Endothelial cell of umbilical vein (primary cell): ENCODE results near the gene PLCXD3. TPM values are rescaled to one million over a fixed set of nuclear protein-coding genes. Genes with fewer than 3 reads are reported as not detected.

Experiments
- BruUV-seq: library from RNA; stranded (reverse); fragments of 400-500 nt; replicated peaks from 2 replicates; lab custom pipeline; 2021; lab: Mats Ljungman, UMichigan
- CTCF ChIA-PET: fragments of 300-600, 350-600 bp; sonication (Branson Sonifier 250); formaldehyde crosslinking; loops from one replicate; lab custom pipeline; 2021; ENCODE audit warnings: antibody characterized with exemption, inconsistent platforms; lab: Charles Lee
- POLR2A ChIA-PET: fragments of 300-600, 350-600 bp; sonication (Branson Sonifier 250); formaldehyde crosslinking; loops from one replicate; lab custom pipeline; 2021; ENCODE audit warnings: antibody characterized with exemption, inconsistent platforms; lab: Charles Lee
- DNase-seq: peaks from one replicate; pipeline ENCODE4 v3.0.0-alpha.2; 2011; ENCODE audit warnings: low read depth, low spot score
- FAIRE-seq: peaks from 2 replicates; lab custom pipeline; 2011; peaks lifted over from hg19 to GRCh38; lab: Jason Lieb, UNC
- H2AFZ ChIP-seq: 2 replicates; pipeline ENCODE4 v1.6.0; 2012; ENCODE audit warnings: low read depth, low read length, control low read depth, inconsistent platforms
- H3K27ac ChIP-seq: 2 replicates; pipeline ENCODE4 v1.5.1; 2011; ENCODE audit warnings: low read depth, mild to moderate bottlenecking, control low read depth, low read length, moderate library complexity; ENCODE audit not compliant: insufficient read depth
- H3K27me3 ChIP-seq, 2 experiments: 2 replicates each; pipeline versions ENCODE4 v1.6.0 to v1.6.1; 2011; ENCODE audit warnings: low read length in 2 of 2, mixed read lengths in 1 of 2; ENCODE audit not compliant: control insufficient read depth in 2 of 2, insufficient read depth in 2 of 2
- H3K36me3 ChIP-seq, 2 experiments: 2 replicates in 1 of 2; 3 replicates in 1 of 2; pipeline ENCODE4 v1.5.1; 2011; ENCODE audit warnings: low read length in 2 of 2, mild to moderate bottlenecking in 1 of 2, moderate library complexity in 1 of 2; ENCODE audit not compliant: control insufficient read depth in 2 of 2, insufficient read depth in 2 of 2; ENCODE audit errors: extremely low read depth in 1 of 2
- H3K4me1 ChIP-seq: 3 replicates; pipeline ENCODE4 v1.5.1; 2011; ENCODE audit warnings: mild to moderate bottlenecking, low read length; ENCODE audit not compliant: control insufficient read depth, insufficient read depth; ENCODE audit errors: extremely low read depth
- H3K4me2 ChIP-seq: 2 replicates; pipeline ENCODE4 v1.6.1; 2011; ENCODE audit warnings: low read length, control low read depth, mixed read lengths; ENCODE audit not compliant: insufficient read depth
- H3K4me3 ChIP-seq, 3 experiments: fragments of 200-600 bp in 1 of 3; sonication (generic), shearing (Covaris generic) in 1 of 3; replicated peaks in 1 of 3; 2 replicates each; pipeline ENCODE4 v1.5.1; 2011 to 2016; ENCODE audit warnings: control low read depth in 3 of 3, low read length in 3 of 3, mild to moderate bottlenecking in 2 of 3, inconsistent platforms in 1 of 3, low read depth in 1 of 3, moderate library complexity in 1 of 3; ENCODE audit not compliant: insufficient read depth in 1 of 3
- H3K79me2 ChIP-seq: 2 replicates; pipeline ENCODE4 v1.6.0; 2012; ENCODE audit warnings: low read length, inconsistent platforms; ENCODE audit not compliant: control insufficient read depth, insufficient read depth
- H3K9ac ChIP-seq: replicated peaks from 2 replicates; pipeline ENCODE3; 2011; ENCODE audit warnings: low read length, control low read depth; ENCODE audit not compliant: insufficient read depth; ENCODE audit errors: extremely low read depth
- H3K9me1 ChIP-seq: replicated peaks from 3 replicates; pipeline ENCODE4 v1.6.0; 2011; ENCODE audit warnings: mild to moderate bottlenecking, low read length; ENCODE audit not compliant: control insufficient read depth, insufficient read depth; ENCODE audit errors: extremely low read depth
- H3K9me3 ChIP-seq: replicated peaks from 2 replicates; pipeline ENCODE4 v1.5.1; 2012; ENCODE audit warnings: low read length, inconsistent platforms; ENCODE audit not compliant: control insufficient read depth, insufficient read depth
- H4K20me1 ChIP-seq: replicated peaks from 2 replicates; pipeline ENCODE3; 2011; ENCODE audit warnings: mild to moderate bottlenecking, low read length; ENCODE audit not compliant: control insufficient read depth, insufficient read depth; ENCODE audit errors: extremely low read depth
- CTCF ChIP-seq, 2 donors: IDR thresholded peaks; 1 replicate in 1 of 2; 2 replicates in 1 of 2; pipeline ENCODE4 v1.5.1; 2011; ENCODE audit warnings: low read length in 2 of 2, mild to moderate bottlenecking in 2 of 2, moderate library complexity in 2 of 2, control low read depth in 1 of 2, inconsistent platforms in 1 of 2, low read depth in 1 of 2; ENCODE audit not compliant: insufficient read depth in 1 of 2; ENCODE audit errors: extremely low read depth in 1 of 2
- EZH2 ChIP-seq: IDR thresholded peaks from 2 replicates; pipeline ENCODE4 v1.6.1; 2012; ENCODE audit warnings: borderline replicate concordance, low read depth, mild to moderate bottlenecking, moderate library complexity, low read length, inconsistent platforms; ENCODE audit not compliant: severe bottlenecking
- FOS ChIP-seq: IDR thresholded peaks from 2 replicates; pipeline ENCODE4 v1.6.1; 2011; ENCODE audit warnings: mild to moderate bottlenecking, low read length, moderate library complexity, borderline replicate concordance; ENCODE audit not compliant: insufficient read depth
- GATA2 ChIP-seq: IDR thresholded peaks from 2 replicates; pipeline ENCODE4 v1.7.0; 2011; ENCODE audit warnings: low read depth, mild to moderate bottlenecking, moderate library complexity, mixed read lengths, low read length; ENCODE audit not compliant: insufficient read length, insufficient read depth
- JUN ChIP-seq: IDR thresholded peaks from 2 replicates; pipeline ENCODE4 v1.6.1; 2011; ENCODE audit warnings: borderline replicate concordance, low read depth; ENCODE audit not compliant: insufficient read length, insufficient read depth
- MAX ChIP-seq: IDR thresholded peaks from 2 replicates; pipeline ENCODE4 v1.6.1; 2011; ENCODE audit not compliant: insufficient read depth, insufficient read length
- MYC ChIP-seq: IDR thresholded peaks from one replicate; pipeline ENCODE4 v1.6.1; 2011; ENCODE audit warnings: mild to moderate bottlenecking, low read depth, low read length
- POLR2A ChIP-seq: IDR thresholded peaks from 2 replicates; pipeline ENCODE4 v1.6.1; 2012; ENCODE audit warnings: low read depth, mild to moderate bottlenecking, control low read depth, low read length
- POLR2AphosphoS5 ChIP-seq: IDR thresholded peaks from 2 replicates; pipeline ENCODE4 v1.6.1; 2012; ENCODE audit warnings: low read depth, mild to moderate bottlenecking, control low read depth, low read length, moderate library complexity; ENCODE audit not compliant: insufficient read depth
- dilution Hi-C: fragments of 300-500 bp; cut with MboI; formaldehyde crosslinking; loops from one replicate; pipeline ENCODE4 v1.15.0; 2019; ENCODE audit warnings: low sequenced_read_pairs; ENCODE audit not compliant: extremely low pct_ligation_motif_present
- intact Hi-C: fragments of 100-400 bp; cut with micrococcal nuclease; formaldehyde crosslinking; loops from one replicate; pipeline ENCODE4 v1.10.0; 2022
- polyA plus RNA-seq, 4 experiments: library from polyadenylated mRNA; depleted of rRNA in 3 of 4; stranded (reverse) in 3 of 4; unstranded in 1 of 4; fragments of >200 nt; gene quantifications; 2 replicates each; pipeline versions ENCODE4 v1.2.1 to v1.2.3, GENCODE V29; 2011 to 2012; ENCODE audit warnings: missing spikeins in 1 of 4
- total RNA-seq: library from RNA; stranded (reverse); gene quantifications from 2 replicates; pipeline ENCODE4 v1.2.3, GENCODE V29; 2021

PLCXD3 gene
- total and polyA plus RNA-seq, 2 donors (not counting 3 experiments of a cell fraction or from before 2014, with no cell fraction given) = not detected

- H3K9ac ChIP-seq = no peak overlapping the region
- no TSS peak for BruUV-seq
- H3K4me3 ChIP-seq = no peak overlapping the region
- no peaks in the 10 kb centered on the region for H3K36me3 ChIP-seq
- POLR2A ChIA-PET = interaction anchor here (0.7 kb wide), 1 partner anchor 254 kb away, joined by 3 read pairs; no protein-coding TSS in a partner anchor
- H2AFZ ChIP-seq = no peak overlapping the region
- dilution Hi-C loops (no loop called here), intact Hi-C loops (no loop called here)
- no peak overlapping the region for H3K27ac ChIP-seq
- TF ChIP-seq GATA2 (no peak), CTCF (IDR thresholded peaks at IDR 0.05; ENCODE audit: extremely low read depth in 1 of 2, insufficient read depth in 1 of 2, low read depth in 1 of 2, low read length in 2 of 2) (no peak), JUN (no peak), POLR2AphosphoS5 (no peak), POLR2A (no peak), FOS (no peak), EZH2 (no peak), MYC (no peak), MAX (no peak)
- no peaks in the 10 kb centered on the region for H3K27me3 ChIP-seq
- H3K4me2 ChIP-seq = no peak overlapping the region
- DNase-seq = no peak
- no peaks in the 10 kb centered on the region for H3K9me3 ChIP-seq
- no peaks in the 10 kb centered on the region for H4K20me1 ChIP-seq
- no peaks in the 10 kb centered on the region for H3K9me1 ChIP-seq
- no peaks in the 10 kb centered on the region for H3K79me2 ChIP-seq
- no peak for FAIRE-seq
- CTCF ChIA-PET = interaction anchor here (0.8 to 1.6 kb wide), 2 partner anchors 8 to 63 kb away, joined by 3 to 4 read pairs; no protein-coding TSS in a partner anchor
- no peaks in the 10 kb centered on the region for H3K4me1 ChIP-seq
Observed at GRCh38 chr5:41275813-41276512, 234.4 kb downstream of the PLCXD3 start.
